ENCODE results near the gene FAM83E. TPM values are rescaled to one million over a fixed set of nuclear protein-coding genes. Genes with fewer than 3 reads are reported as not detected.

Gene FAM83E
- total RNA-seq, 2 experiments from 2014 or later, result 3.0 to 3.7 TPM

DNA sequence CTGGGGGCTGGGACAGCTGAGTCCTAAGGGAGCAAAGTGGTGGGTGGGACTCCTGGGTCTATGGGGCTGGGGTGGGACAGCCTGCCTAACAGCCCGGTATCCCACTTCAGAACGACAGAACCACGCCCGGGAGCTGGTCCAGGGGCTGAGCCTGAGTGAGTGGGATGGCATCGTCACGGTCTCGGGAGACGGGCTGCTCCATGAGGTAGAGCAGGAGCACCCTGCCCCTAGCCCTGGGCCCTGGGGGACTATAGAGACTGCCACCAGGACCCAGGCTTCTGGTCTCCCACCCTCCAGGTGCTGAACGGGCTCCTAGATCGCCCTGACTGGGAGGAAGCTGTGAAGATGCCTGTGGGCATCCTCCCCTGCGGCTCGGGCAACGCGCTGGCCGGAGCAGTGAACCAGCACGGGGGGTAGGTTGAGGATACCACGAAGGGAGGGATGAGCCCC lies 13.0 kb upstream of the FAM83E start:
- intact Hi-C loops (cut with micrococcal nuclease; ENCODE audit: unreplicated experiment), result no loop called here
- no peak for DNase-seq (ENCODE audit: low spot score)
- Histone ChIP-seq H4K20me1 (ENCODE audit: insufficient read depth, low read length) (no peaks in the 10 kb centered on the region), H3K79me2 (ENCODE audit: insufficient read depth, low read depth, low read length) (peaks cover 4% of the 10 kb centered on the region; the same call in 1 of the 2 replicates), H3K4me1 (ENCODE audit: insufficient read depth, low read length, poor library complexity, severe bottlenecking) (peaks cover 18% of the 10 kb centered on the region), H3K4me3 (ENCODE audit: low read depth, low read length, poor library complexity, severe bottlenecking) (no peak overlapping the region), H3K4me2 (ENCODE audit: low read length) (no peak overlapping the region), H3K9me2 (ENCODE audit: insufficient read depth, low read length) (no peaks in the 10 kb centered on the region), H3K36me3 (ENCODE audit: insufficient read depth, low read length) (peaks cover 34% of the 10 kb centered on the region; the same call in 1 of the 2 replicates), H3K9me3 (ENCODE audit: low read length) (no peaks in the 10 kb centered on the region), H3K27ac (ENCODE audit: low read depth, low read length, poor library complexity, severe bottlenecking) (no peak overlapping the region), H2AFZ (ENCODE audit: low read length) (no peak overlapping the region)
- BruUV-seq (replicated peaks), result no TSS peak
- POLR2A ChIA-PET, result no interaction called here
- TF ChIP-seq, protein P1, sequence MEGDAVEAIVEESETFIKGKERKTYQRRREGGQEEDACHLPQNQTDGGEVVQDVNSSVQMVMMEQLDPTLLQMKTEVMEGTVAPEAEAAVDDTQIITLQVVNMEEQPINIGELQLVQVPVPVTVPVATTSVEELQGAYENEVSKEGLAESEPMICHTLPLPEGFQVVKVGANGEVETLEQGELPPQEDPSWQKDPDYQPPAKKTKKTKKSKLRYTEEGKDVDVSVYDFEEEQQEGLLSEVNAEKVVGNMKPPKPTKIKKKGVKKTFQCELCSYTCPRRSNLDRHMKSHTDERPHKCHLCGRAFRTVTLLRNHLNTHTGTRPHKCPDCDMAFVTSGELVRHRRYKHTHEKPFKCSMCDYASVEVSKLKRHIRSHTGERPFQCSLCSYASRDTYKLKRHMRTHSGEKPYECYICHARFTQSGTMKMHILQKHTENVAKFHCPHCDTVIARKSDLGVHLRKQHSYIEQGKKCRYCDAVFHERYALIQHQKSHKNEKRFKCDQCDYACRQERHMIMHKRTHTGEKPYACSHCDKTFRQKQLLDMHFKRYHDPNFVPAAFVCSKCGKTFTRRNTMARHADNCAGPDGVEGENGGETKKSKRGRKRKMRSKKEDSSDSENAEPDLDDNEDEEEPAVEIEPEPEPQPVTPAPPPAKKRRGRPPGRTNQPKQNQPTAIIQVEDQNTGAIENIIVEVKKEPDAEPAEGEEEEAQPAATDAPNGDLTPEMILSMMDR (conservative IDR thresholded peaks at IDR 0.05; ENCODE audit: low read length), result no peak
- TF ChIP-seq EZH2phosphoT487 (IDR thresholded peaks at IDR 0.05; ENCODE audit: borderline replicate concordance, low read depth, low read length), result no peak
- CTCF ChIA-PET (ENCODE audit: unreplicated experiment), result no interaction called here

DNA sequence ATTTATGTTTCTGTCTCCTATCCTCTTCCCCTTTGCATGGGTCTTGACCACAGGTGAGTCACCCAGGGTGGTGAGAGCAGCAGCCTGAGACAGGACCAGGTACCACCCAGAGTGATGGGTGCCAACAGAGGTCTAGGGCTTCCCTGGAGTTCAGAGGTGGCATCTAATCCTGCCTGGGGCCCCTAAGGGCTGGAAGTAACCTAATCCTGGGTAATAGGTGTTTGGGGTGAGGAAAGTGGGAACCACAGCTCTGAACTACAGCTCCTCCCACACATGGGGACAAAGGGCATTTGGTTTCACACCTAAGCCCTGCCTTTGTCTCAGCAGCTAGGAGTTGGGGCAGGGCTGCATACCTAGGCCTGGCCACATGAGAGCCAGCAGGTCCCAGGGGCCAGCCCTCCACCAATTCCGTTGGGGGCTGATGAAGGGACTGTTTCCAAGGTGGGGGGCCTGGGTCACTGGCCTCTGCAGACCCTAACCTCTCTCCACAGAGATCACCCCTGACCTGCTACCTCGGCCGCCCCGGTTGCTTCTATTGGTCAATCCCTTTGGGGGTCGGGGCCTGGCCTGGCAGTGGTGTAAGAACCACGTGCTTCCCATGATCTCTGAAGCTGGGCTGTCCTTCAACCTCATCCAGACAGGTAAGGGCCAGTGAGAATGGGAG lies 12.5 kb upstream of the FAM83E start:
- intact Hi-C loops (cut with micrococcal nuclease; ENCODE audit: unreplicated experiment), result no loop called here
- H4K20me1 ChIP-seq (ENCODE audit: insufficient read depth, low read length), result no peaks in the 10 kb centered on the region
- POLR2A ChIA-PET, result no interaction called here
- peaks cover 15% of the 10 kb centered on the region for H3K4me1 ChIP-seq (ENCODE audit: insufficient read depth, low read length, poor library complexity, severe bottlenecking)
- peaks cover 4% of the 10 kb centered on the region; the same call in 1 of the 2 replicates for H3K79me2 ChIP-seq (ENCODE audit: insufficient read depth, low read depth, low read length)
- peaks cover 34% of the 10 kb centered on the region; the same call in 1 of the 2 replicates for H3K36me3 ChIP-seq (ENCODE audit: insufficient read depth, low read length)
- no TSS peak for BruUV-seq (replicated peaks)
- H3K9me2 ChIP-seq (ENCODE audit: insufficient read depth, low read length), result no peaks in the 10 kb centered on the region
- no peak overlapping the region for H3K27ac ChIP-seq (ENCODE audit: low read depth, low read length, poor library complexity, severe bottlenecking)
- H3K4me3 ChIP-seq (ENCODE audit: low read depth, low read length, poor library complexity, severe bottlenecking), result no peak overlapping the region
- H3K9me3 ChIP-seq (ENCODE audit: low read length), result no peaks in the 10 kb centered on the region
- no peak overlapping the region for H2AFZ ChIP-seq (ENCODE audit: low read length)
- TF ChIP-seq, protein P1 (conservative IDR thresholded peaks at IDR 0.05; ENCODE audit: low read length), result no peak
- TF ChIP-seq EZH2phosphoT487 (IDR thresholded peaks at IDR 0.05; ENCODE audit: borderline replicate concordance, low read depth, low read length), result no peak
- no peak for DNase-seq (ENCODE audit: low spot score)
- no peak overlapping the region for H3K4me2 ChIP-seq (ENCODE audit: low read length)
- CTCF ChIA-PET (ENCODE audit: unreplicated experiment), result no interaction called here

DNA sequence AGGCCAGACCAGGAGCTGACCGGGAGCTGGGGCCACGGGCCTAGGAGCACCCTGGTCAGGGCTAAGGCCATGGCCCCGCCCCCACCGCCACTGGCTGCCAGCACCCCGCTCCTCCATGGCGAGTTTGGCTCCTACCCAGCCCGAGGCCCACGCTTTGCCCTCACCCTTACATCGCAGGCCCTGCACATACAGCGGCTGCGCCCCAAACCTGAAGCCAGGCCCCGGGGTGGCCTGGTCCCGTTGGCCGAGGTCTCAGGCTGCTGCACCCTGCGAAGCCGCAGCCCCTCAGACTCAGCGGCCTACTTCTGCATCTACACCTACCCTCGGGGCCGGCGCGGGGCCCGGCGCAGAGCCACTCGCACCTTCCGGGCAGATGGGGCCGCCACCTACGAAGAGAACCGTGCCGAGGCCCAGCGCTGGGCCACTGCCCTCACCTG lies 11.0 kb upstream of the FAM83E start:
- POLR2A ChIA-PET, result no interaction called here

More for the DNA sequence above, 11.0 kb upstream of the FAM83E start:
- TF ChIP-seq, protein P1 (conservative IDR thresholded peaks at IDR 0.05; ENCODE audit: low read length), result no peak
- no peak for TF ChIP-seq EZH2phosphoT487 (IDR thresholded peaks at IDR 0.05; ENCODE audit: borderline replicate concordance, low read depth, low read length)
- no TSS peak for BruUV-seq (replicated peaks)
- Histone ChIP-seq H3K27ac (ENCODE audit: low read depth, low read length, poor library complexity, severe bottlenecking) (no peak overlapping the region), H3K9me3 (ENCODE audit: low read length) (no peaks in the 10 kb centered on the region), H3K9me2 (ENCODE audit: insufficient read depth, low read length) (no peaks in the 10 kb centered on the region), H3K79me2 (ENCODE audit: insufficient read depth, low read depth, low read length) (peaks cover 4% of the 10 kb centered on the region; the same call in 1 of the 2 replicates), H2AFZ (ENCODE audit: low read length) (no peak overlapping the region), H4K20me1 (ENCODE audit: insufficient read depth, low read length) (no peaks in the 10 kb centered on the region), H3K36me3 (ENCODE audit: insufficient read depth, low read length) (peaks cover 32% of the 10 kb centered on the region; the same call in 1 of the 2 replicates), H3K4me3 (ENCODE audit: low read depth, low read length, poor library complexity, severe bottlenecking) (no peak overlapping the region), H3K4me2 (ENCODE audit: low read length) (no peak overlapping the region), H3K4me1 (ENCODE audit: insufficient read depth, low read length, poor library complexity, severe bottlenecking) (peaks cover 21% of the 10 kb centered on the region)
- intact Hi-C loops (cut with micrococcal nuclease; ENCODE audit: unreplicated experiment), result no loop called here
- DNase-seq (ENCODE audit: low spot score), result no peak
- CTCF ChIA-PET (ENCODE audit: unreplicated experiment), result no interaction called here

Measured in OCI-LY7 (cell line).